GM10248 (cell line): Measurements from ENCODE around the gene CXCL10.
"Not testable (repeated sequence)": the region's sequence is repeated elsewhere in the genome, so short reads cannot be mapped to it uniquely, and the experiment has no call there.

Experiments used
- CTCF ChIA-PET: fragments of 300-600 bp; sonication (Branson Sonifier 250); formaldehyde crosslinking; extraction: SDS; loops from one replicate; lab custom pipeline; 2021; ENCODE audit warnings: antibody characterized with exemption; lab: Yijun Ruan, JAX
- POLR2A ChIA-PET: fragments of 350-650 bp; sonication (Branson Sonifier 250); formaldehyde crosslinking; extraction: SDS; loops from one replicate; lab custom pipeline; 2020; ENCODE audit warnings: antibody characterized with exemption; lab: Yijun Ruan, JAX
- DNase-seq: peaks from one replicate; pipeline ENCODE4 v3.0.0; 2012; ENCODE audit errors: extremely low spot score
- CTCF ChIP-seq: IDR thresholded peaks from 2 replicates; pipeline ENCODE4 v1.5.1; 2012; ENCODE audit warnings: mild to moderate bottlenecking, low read depth; ENCODE audit errors: extremely low read depth, missing control alignments, control extremely low read depth

The CXCL10 gene

GRCh38 chr4:76000279-76000678, 23.0 kb downstream of the CXCL10 start:
- ChIA-PET POLR2A (no interaction called here), CTCF (interaction anchor here (1.1 to 2.1 kb wide), 6 partner anchors 12 to 179 kb away, joined by 3 to 5 read pairs (median 4); no protein-coding TSS in a partner anchor)
- TF ChIP-seq CTCF: no peak
- DNase-seq: no peak

- CTCF ChIA-PET: interaction anchor here (1.0 to 4.6 kb wide), 3 partner anchors 14 to 69 kb away, joined by 4 to 39 read pairs (median 5); no protein-coding TSS in a partner anchor
- POLR2A ChIA-PET, DNase-seq: not testable (repeated sequence)
Observed at GRCh38 chr4:75998525-75999147, 24.7 kb downstream of the CXCL10 start.

- ChIA-PET POLR2A (no interaction called here), CTCF (interaction anchor here (2.7 to 4.6 kb wide), 3 partner anchors 65 to 71 kb away, joined by 10 to 43 read pairs (median 39); no protein-coding TSS in a partner anchor)
- DNase-seq: no peak
- no peak for TF ChIP-seq CTCF
Observed at GRCh38 chr4:75997946-75998345, 25.4 kb downstream of the CXCL10 start.

GRCh38 chr4:75997081-75997480, 26.2 kb downstream of the CXCL10 start:
- ChIA-PET CTCF (interaction anchor here (0.7 to 4.6 kb wide), 19 partner anchors 12 to 152 kb away, joined by 3 to 43 read pairs (median 11); partner anchors contain the start of gene NUP54), POLR2A (no interaction called here)
- no peak for TF ChIP-seq CTCF

GRCh38 chr4:75995727-75996126, 27.6 kb downstream of the CXCL10 start:
- CTCF ChIA-PET: interaction anchor here (0.7 to 4.6 kb wide), 44 partner anchors 9 to 382 kb away, joined by 3 to 43 read pairs (median 5); partner anchors contain the start of genes CXCL11 and NUP54
- POLR2A ChIA-PET: no interaction called here
- TF ChIP-seq CTCF: peak; percentile 55
- DNase-seq: peak; percentile 48

More at GRCh38 chr4:75997081-75997480, 26.2 kb downstream of the CXCL10 start:
- no peak for DNase-seq

GRCh38 chr4:75992462-75992861, 30.8 kb downstream of the CXCL10 start:
- CTCF ChIA-PET: interaction anchor here (1.3 to 3.7 kb wide), 5 partner anchors 20 to 95 kb away, joined by 3 to 18 read pairs (median 5); no protein-coding TSS in a partner anchor
- no peak for DNase-seq
- no peak for TF ChIP-seq CTCF
- POLR2A ChIA-PET: no interaction called here
